HG02571 (cell line): ENCODE measurements around the gene TP53TG5.

Experiments
- ATAC-seq: cut with Tn5 transposase; IDR thresholded peaks from one replicate; pipeline ENCODE4 v1.9.1; 2021; ENCODE audit warnings: mild to moderate bottlenecking, moderate library complexity; ENCODE audit not compliant: unreplicated experiment

TP53TG5 gene

DNA sequence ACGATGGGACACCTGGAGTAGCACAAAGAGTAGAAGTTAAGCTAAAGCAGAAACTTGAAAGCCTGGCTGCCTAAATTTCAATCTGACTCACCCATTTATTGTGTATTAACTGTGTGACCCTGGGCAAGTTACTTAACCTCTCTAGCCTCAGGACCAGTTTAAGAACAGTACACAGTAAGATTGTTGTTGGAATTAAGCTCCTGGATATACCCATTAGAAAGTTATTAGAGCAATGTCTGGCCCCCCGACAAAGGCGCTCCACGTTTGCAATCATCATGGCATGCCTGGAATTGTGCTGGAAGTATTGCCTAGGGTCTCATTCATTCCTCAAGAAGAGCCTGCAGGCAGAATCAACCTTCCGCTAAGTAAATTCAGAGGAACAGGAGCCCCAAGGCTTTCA lies 31.3 kb downstream of the TP53TG5 start:
- no peak for ATAC-seq

- ATAC-seq = no peak
Observed at GRCh38 chr20:45346291-45346718, 31.8 kb downstream of the TP53TG5 start.

- no peak for ATAC-seq
Observed at GRCh38 chr20:45345104-45345936, 32.8 kb downstream of the TP53TG5 start.

- ATAC-seq = no peak
Observed at GRCh38 chr20:45344168-45344860, 33.8 kb downstream of the TP53TG5 start.

- no peak for ATAC-seq
Observed at GRCh38 chr20:45343532-45344167, 34.5 kb downstream of the TP53TG5 start.

GRCh38 chr20:45342855-45343531 lies 35.1 kb downstream of the TP53TG5 start:
- no peak for ATAC-seq

DNA sequence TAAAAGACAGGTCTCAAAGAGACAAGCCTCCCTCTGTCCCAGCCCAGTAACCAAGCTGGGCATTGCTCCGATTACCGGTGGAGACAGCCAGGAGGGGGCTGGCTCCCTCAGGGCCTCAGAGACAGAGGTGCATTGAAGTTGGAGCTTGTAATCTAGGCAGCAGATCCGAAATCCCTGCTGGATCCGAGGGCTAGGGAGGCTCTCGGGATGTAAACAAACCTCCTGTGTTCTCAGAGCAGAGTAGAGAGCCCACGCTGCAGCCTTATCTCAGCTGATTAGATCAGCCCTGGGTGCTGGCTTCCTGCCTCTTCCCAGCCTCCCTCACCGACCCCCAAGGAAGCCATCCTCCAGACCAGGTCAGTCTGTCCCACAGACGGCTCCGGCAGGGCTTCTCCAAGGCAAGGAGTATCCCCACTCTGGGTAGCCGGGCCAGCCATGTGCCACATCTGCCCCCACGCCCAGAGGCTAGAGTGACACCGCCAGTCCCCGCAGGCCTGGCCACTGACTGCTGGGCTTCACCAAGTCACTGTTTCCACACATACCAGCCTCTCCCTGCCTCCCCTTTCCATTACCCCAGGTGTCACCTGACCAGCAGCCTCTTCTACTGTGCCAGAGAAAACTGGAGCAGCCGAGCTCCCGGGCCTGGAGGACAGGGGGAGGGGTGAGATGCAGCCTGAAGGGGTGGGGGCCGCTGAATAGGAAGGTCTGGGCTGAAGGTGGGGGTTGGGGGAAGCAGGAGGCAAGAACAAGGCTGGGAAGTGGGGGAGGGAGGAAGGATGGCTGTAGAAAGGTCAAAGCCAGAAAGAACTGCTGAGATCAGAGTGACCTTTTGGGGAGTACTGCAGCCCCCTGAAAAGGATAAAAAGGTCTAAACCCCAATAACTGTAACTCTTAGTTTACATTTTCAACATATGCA lies 35.9 kb downstream of the TP53TG5 start:
- no peak for ATAC-seq

DNA sequence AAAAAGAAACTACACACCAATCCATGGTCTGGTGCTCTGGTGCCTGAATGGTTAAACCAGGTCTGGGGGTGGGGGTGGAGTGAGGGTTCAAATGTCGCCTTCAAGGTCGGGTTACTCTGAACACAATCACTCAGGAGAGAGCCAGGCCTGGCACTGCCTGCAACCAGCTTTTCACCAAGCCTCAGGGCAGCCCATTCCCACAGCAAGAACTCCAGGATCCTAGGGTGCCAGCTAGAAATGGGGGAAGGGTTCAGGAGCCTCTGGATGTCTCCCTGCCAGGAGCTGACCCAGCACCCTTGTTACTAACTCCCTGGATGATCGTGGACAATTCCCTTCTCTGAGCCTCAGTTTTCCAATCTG lies 36.6 kb downstream of the TP53TG5 start:
- ATAC-seq = no peak

DNA sequence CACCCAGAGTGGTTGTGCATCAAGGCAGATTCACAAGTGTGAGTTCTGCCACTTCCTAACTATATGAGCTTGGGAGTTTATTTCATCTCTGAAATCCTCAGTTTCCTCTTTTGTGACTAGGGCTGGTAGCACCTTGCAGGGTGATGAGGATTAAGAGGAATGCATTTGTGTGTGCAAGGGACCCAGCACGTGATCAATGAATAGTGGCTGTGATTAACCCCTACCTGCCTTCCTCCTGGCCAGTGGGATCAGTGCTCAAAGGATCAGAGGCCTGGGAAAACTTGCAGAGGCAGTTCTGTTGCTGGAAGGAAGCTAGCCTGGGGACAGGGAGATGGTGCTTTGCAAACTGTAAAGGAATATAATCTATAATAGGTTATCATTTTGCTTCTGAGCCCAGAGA lies 37.2 kb downstream of the TP53TG5 start:
- no peak for ATAC-seq

GRCh38 chr20:45340236-45340847 lies 37.8 kb downstream of the TP53TG5 start:
- ATAC-seq = no peak

DNA sequence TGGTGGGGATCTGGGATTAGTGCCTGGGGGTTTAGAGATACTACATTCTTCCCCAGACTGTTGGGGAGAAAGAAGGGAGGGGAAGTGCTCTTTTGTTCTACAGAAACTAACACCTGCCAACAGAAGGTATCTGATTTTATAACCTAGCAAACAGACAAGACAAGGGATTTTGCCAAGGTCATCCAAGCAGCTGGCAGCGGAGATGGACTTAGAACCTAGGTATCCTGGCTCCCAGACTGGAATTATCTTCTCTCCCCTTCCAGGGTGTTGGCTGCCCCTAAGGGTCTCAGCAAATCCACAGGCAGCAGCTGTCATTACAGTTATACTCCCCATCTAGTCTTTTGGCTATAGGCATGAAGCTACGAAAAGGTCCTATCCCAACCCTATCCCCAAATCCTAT lies 38.3 kb downstream of the TP53TG5 start:
- ATAC-seq = no peak

GRCh38 chr20:45339084-45339483 lies 39.0 kb downstream of the TP53TG5 start:
- ATAC-seq = no peak

DNA sequence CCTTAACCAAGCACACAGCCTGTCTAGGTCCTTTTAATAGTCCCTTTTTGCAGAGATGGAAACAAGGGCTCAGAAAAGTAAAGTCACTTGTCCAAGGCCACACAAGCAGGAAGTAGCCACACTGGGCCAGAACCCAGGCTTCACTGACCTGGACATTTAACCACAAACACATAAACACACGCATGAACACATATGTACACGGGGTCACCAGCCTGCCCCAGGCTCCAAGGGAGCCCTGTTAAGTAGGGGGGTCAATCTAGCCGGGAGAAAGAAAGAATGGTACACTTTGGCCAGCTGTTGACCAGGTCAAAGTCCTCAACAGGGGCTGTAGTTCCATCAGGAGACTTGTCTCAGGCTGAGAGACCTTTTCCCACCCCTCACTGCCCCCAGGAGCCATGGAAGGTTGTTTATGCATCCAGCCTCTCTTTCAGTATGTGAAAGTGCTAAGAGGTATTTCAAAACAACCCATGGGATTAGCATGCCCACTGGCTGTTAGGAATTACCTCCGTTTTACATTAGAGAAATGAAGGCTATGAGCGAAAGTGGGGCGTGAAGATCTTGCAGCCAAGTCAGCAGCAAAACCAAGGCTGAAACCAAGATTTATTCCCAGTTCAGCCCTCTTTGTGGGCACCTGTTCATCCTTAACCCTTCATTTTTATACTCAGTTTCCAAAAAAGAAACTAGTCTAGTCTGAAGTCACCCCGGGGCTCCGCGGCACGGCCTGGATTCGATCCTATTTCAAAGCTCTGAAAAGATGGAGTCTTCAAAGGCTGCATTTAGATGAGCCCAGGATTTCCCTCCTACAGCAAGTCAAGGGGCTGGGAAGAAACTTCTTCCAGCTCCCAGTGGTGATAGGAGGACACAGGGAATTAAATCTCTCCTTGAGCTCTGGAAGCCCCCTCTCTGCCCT lies 39.7 kb downstream of the TP53TG5 start:
- ATAC-seq = no peak

GRCh38 chr20:45337367-45338120 lies 40.6 kb downstream of the TP53TG5 start:
- no peak for ATAC-seq

- ATAC-seq = no peak
Observed at GRCh38 chr20:45336530-45337366, 41.4 kb downstream of the TP53TG5 start.

GRCh38 chr20:45330476-45330875 lies 47.6 kb downstream of the TP53TG5 start:
- no peak for ATAC-seq
